Type B pancreatic cell (in vitro differentiated cells): ENCODE measurements around the gene SMAP1. TPM values are rescaled to one million over a fixed set of nuclear protein-coding genes. Genes with fewer than 3 reads are reported as not detected.

Source experiments
- DNase-seq: peaks from one replicate; pipeline ENCODE4 v3.0.0; 2021; ENCODE audit warnings: mixed read lengths; ENCODE audit not compliant: unreplicated experiment; ENCODE audit errors: extremely low spot score
- H3K27ac Mint-ChIP-seq: 2 replicates; pipeline ENCODE4 v1.8.0; 2021; ENCODE audit warnings: mild to moderate bottlenecking, mixed read lengths
- H3K27me3 Mint-ChIP-seq: 2 replicates; pipeline ENCODE4 v1.8.0; 2021; ENCODE audit warnings: mixed read lengths
- H3K36me3 Mint-ChIP-seq: 2 replicates; pipeline ENCODE4 v1.8.0; 2021; ENCODE audit warnings: mixed read lengths
- H3K4me1 Mint-ChIP-seq: one replicate; pipeline ENCODE4 v1.8.0; 2021; ENCODE audit warnings: mixed read lengths; ENCODE audit not compliant: unreplicated experiment
- H3K4me3 Mint-ChIP-seq: 2 replicates; pipeline ENCODE4 v1.8.0; 2021; ENCODE audit warnings: mild to moderate bottlenecking, mixed read lengths
- H3K9me3 Mint-ChIP-seq: 2 replicates; pipeline ENCODE4 v1.8.0; 2021; ENCODE audit warnings: mixed read lengths
- total RNA-seq: library from RNA; stranded (reverse); gene quantifications from 2 replicates; pipeline ENCODE4 v1.2.1, GENCODE V29; 2021; ENCODE audit warnings: low replicate concordance
- TF ChIP-seq, protein P1 (sequence below): fragments of 200-600 bp; sonication (generic); conservative IDR thresholded peaks from 2 replicates; pipeline ENCODE4 v1.5.0; 2021; ENCODE audit warnings: antibody characterized with exemption, mild to moderate bottlenecking

SMAP1 gene
- total RNA-seq, 1 donor from 2014 or later: 22.8 TPM

DNA sequence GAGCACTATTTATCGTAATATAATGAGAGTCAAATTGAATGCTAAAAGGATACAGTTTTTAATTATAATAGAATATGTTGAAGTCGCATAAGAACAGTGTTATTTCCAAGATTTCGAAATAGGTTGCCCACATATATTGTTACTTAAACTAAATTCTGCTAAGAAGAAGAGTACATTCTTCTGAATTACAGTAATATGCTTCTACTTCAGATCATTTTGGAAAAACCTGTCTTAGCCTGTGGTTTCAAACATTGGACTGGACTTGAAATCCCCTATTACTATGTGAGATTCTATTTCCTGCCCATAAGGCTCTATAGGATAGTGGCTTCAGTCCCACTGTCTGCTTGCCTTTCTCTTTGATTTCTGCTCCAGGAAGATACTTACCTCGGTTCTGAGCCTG lies 152.0 kb downstream of the SMAP1 start:
- H3K27me3 Mint-ChIP-seq: no peaks in the 10 kb centered on the region

DNA sequence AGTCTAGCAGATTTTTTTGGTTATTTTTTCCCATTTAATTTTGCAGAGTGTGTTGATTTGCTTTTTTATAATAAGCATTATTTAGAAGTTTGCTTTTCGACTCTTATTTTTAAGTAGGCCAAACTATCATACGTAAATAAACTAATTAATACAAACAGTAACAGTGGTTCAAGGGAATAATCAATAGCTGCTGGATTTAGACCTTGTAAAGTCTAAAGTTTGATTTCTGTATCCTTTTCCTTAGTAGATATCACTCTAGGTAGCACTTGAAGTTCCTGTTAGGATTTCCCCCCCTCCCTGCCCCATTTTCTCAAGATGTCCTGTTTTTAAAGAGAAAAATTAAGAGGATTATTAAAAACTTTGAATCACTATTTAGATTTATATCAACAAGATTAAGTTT lies 153.1 kb downstream of the SMAP1 start:
- no peaks in the 10 kb centered on the region for H3K9me3 Mint-ChIP-seq
- H3K4me3 Mint-ChIP-seq: no peak overlapping the region
- H3K27me3 Mint-ChIP-seq: no peaks in the 10 kb centered on the region
- H3K4me1 Mint-ChIP-seq: no peaks in the 10 kb centered on the region
- TF ChIP-seq, protein P1, sequence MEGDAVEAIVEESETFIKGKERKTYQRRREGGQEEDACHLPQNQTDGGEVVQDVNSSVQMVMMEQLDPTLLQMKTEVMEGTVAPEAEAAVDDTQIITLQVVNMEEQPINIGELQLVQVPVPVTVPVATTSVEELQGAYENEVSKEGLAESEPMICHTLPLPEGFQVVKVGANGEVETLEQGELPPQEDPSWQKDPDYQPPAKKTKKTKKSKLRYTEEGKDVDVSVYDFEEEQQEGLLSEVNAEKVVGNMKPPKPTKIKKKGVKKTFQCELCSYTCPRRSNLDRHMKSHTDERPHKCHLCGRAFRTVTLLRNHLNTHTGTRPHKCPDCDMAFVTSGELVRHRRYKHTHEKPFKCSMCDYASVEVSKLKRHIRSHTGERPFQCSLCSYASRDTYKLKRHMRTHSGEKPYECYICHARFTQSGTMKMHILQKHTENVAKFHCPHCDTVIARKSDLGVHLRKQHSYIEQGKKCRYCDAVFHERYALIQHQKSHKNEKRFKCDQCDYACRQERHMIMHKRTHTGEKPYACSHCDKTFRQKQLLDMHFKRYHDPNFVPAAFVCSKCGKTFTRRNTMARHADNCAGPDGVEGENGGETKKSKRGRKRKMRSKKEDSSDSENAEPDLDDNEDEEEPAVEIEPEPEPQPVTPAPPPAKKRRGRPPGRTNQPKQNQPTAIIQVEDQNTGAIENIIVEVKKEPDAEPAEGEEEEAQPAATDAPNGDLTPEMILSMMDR: no peak
- no peak overlapping the region for H3K27ac Mint-ChIP-seq
- no peak for DNase-seq
- no peaks in the 10 kb centered on the region for H3K36me3 Mint-ChIP-seq

More for the DNA sequence above, 152.0 kb downstream of the SMAP1 start:
- no peak for DNase-seq
- TF ChIP-seq, protein P1: no peak
- H3K4me3 Mint-ChIP-seq: no peak overlapping the region
- H3K9me3 Mint-ChIP-seq: no peaks in the 10 kb centered on the region
- no peaks in the 10 kb centered on the region for H3K4me1 Mint-ChIP-seq
- no peaks in the 10 kb centered on the region for H3K36me3 Mint-ChIP-seq
- H3K27ac Mint-ChIP-seq: no peak overlapping the region

DNA sequence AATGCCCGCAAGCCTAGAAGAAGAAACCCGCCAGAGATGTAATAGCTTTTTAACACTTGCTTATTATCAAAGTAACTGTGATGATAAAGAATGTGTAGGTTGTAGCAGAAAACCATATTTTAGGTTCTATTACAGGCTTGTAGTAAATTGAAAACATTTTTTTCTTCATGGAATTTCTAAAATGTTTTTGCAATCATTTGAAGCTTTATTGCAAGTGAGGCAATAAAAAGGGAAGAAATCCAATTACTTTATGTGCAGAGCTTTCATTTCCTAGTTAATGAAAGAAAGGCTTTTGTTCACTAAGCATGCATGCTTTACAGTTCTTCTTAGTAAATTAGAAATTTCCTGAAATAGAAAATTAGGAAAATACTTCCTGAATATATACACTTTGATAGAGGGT lies 154.1 kb downstream of the SMAP1 start:
- TF ChIP-seq, protein P1: no peak
- Mint-ChIP-seq H3K4me1 (no peaks in the 10 kb centered on the region), H3K4me3 (no peak overlapping the region), H3K27ac (no peak overlapping the region), H3K9me3 (no peaks in the 10 kb centered on the region), H3K36me3 (no peaks in the 10 kb centered on the region), H3K27me3 (no peaks in the 10 kb centered on the region)
- DNase-seq: no peak

DNA sequence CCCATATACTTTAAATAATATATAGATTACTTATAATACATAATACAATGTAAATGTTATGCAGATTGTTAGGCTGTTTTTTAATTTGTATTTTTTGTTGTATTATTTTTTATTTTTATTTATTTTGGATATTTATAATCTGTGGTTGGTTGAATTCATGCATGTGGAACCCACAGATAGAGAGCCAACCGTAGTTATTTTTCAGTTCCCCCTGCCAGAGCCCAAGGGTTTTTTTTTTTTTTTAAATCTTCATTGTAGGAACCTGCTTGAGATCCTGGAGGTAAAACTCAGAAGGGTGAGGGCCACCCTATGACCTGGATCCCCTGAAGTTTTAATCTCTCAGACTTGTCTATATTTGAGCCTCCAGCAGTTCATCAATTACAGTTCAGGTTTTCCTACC lies 156.0 kb downstream of the SMAP1 start:
- Mint-ChIP-seq H3K4me1 (no peaks in the 10 kb centered on the region), H3K27me3 (no peaks in the 10 kb centered on the region), H3K9me3 (no peaks in the 10 kb centered on the region), H3K27ac (no peak overlapping the region), H3K36me3 (no peaks in the 10 kb centered on the region), H3K4me3 (no peak overlapping the region)
- TF ChIP-seq, protein P1: no peak
- no peak for DNase-seq

DNA sequence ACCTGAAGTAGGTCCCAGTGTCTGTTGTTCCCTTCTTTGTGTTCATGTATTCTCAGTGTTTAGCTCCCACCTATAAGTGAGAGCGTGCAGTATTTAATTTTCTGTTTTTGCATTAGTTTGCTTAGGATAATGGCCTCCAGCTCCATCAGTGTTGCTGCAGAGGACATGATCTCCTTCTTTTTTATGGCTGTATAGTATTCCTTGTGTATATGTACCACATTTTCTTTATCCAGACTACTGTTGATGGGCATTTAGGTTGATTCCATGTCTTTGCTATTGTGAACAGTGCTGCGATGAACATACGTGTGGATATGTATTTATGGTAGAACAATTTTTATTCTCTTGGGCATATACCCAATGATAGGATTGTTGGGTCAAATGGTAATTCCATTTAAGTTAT lies 163.7 kb downstream of the SMAP1 start:
- DNase-seq: no peak
- Mint-ChIP-seq H3K27ac (no peak overlapping the region), H3K9me3 (no peaks in the 10 kb centered on the region), H3K36me3 (peaks cover 5% of the 10 kb centered on the region), H3K4me3 (no peak overlapping the region), H3K27me3 (no peaks in the 10 kb centered on the region), H3K4me1 (no peaks in the 10 kb centered on the region)
- TF ChIP-seq, protein P1: no peak

DNA sequence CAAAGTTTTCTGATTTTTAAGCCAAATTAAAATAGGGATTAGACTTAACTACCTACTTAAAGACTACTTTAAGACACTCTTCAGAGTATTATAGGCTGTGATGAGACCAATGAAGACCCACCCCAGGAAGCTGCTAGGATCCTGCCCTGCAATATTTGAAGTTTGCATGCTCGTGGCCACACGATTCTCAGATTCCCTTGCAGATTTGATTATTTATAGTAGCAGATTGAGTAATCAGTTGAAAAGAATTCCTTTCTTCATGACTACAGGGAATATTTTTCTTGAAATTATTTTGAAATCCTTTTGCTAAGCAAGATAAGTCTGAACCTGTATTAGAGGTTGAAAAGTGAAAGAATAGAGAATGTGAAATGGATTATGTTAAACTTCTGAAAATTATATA lies 166.8 kb downstream of the SMAP1 start:
- H3K4me1 Mint-ChIP-seq: peaks cover 11% of the 10 kb centered on the region

More for the DNA sequence above, 166.8 kb downstream of the SMAP1 start:
- Mint-ChIP-seq H3K4me3 (no peak overlapping the region), H3K27me3 (no peaks in the 10 kb centered on the region), H3K9me3 (no peaks in the 10 kb centered on the region), H3K36me3 (peaks cover 5% of the 10 kb centered on the region), H3K27ac (no peak overlapping the region)
- TF ChIP-seq, protein P1: no peak
- no peak for DNase-seq
